ENCODE data around the gene TTLL12. TPM values are rescaled to one million over a fixed set of nuclear protein-coding genes. Genes with fewer than 3 reads are reported as not detected.

The TTLL12 gene
- total RNA-seq, 1 experiment from 2014 or later = 113 TPM

DNA sequence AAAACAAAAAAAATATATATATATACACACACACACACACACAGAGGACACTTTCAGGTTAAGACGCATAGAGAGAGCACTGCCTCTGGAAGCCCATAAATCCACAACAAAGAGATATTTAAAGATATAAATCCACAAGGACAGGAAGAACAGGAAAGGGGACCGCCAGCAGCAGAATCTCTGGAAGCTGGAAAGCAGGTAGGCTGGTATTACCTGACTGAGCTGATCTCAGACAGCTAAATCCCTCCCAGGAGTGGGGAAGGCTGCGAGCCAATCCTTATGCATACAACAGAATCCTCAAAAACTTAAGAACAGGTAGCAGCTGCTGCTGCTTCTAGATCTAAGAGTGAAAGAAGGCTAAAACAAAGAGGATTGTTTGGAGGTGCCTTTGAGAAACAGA, 42.0 kb downstream of the TTLL12 start:
- DNase-seq = peak in 1 of 2 experiments; percentile 69
- Histone ChIP-seq H3K79me2 (ENCODE audit: low read depth) (peaks cover 31% of the 10 kb centered on the region), H3K9me3 (ENCODE audit: insufficient read depth, low read depth) (no peaks in the 10 kb centered on the region), H3K27ac (no peak overlapping the region), H4K20me1 (ENCODE audit: insufficient read depth) (peaks cover 5% of the 10 kb centered on the region; the same call in 1 of the 2 replicates), H2AFZ (no peak overlapping the region; the same call in 1 of the 2 replicates), H3K27me3 (ENCODE audit: insufficient read depth, low read depth) (no peaks in the 10 kb centered on the region), H3K4me3 (no peak overlapping the region), H3K4me1 (replicated peaks; ENCODE audit: insufficient read depth) (peaks cover 19% of the 10 kb centered on the region), H3F3A (ENCODE audit: insufficient read depth, low read depth) (peaks cover 20% of the 10 kb centered on the region), H3K4me2 (no peak overlapping the region), H3K9me2 (ENCODE audit: insufficient read depth) (no peaks in the 10 kb centered on the region), H3K36me3 (ENCODE audit: low read depth) (peaks cover 12% of the 10 kb centered on the region)
- ChIA-PET CTCF (no interaction called here), POLR2A (ENCODE audit: unreplicated experiment) (no interaction called here)
- no peak for TF ChIP-seq EZH2 (IDR thresholded peaks at IDR 0.05; ENCODE audit: low read depth)
- no peak for TF ChIP-seq CTCF (conservative IDR thresholded peaks at IDR 0.05)
- BruUV-seq (replicated peaks) = no TSS peak
- intact Hi-C loops (cut with micrococcal nuclease; ENCODE audit: unreplicated experiment) = no loop called here

- Histone ChIP-seq H3K27ac (peak within 1 kb of the TSS; percentile 35), H3F3A (ENCODE audit: insufficient read depth, low read depth) (peaks cover 17% of the 10 kb centered on the region), H3K9me3 (ENCODE audit: insufficient read depth, low read depth) (no peaks in the 10 kb centered on the region), H3K4me1 (replicated peaks; ENCODE audit: insufficient read depth) (peaks cover 19% of the 10 kb centered on the region), H3K9me2 (ENCODE audit: insufficient read depth) (no peaks in the 10 kb centered on the region), H4K20me1 (ENCODE audit: insufficient read depth) (peaks cover 9% of the 10 kb centered on the region; the same call in 1 of the 2 replicates), H3K4me3 (peak within 1 kb of the TSS; percentile 82), H3K4me2 (peak within 1 kb of the TSS; percentile 80), H3K27me3 (ENCODE audit: insufficient read depth, low read depth) (no peaks in the 10 kb centered on the region), H3K79me2 (ENCODE audit: low read depth) (peaks cover 43% of the 10 kb centered on the region), H2AFZ (peak within 1 kb of the TSS; percentile 93), H3K36me3 (ENCODE audit: low read depth) (peaks cover 25% of the 10 kb centered on the region)
- intact Hi-C loops (cut with micrococcal nuclease; ENCODE audit: unreplicated experiment) = no loop called here
- ChIA-PET CTCF (no interaction called here), POLR2A (ENCODE audit: unreplicated experiment) (no interaction called here)
- BruUV-seq (replicated peaks) = TSS peak; percentile 28
- DNase-seq = peak; percentile 67 to 78
- TF ChIP-seq EZH2 (IDR thresholded peaks at IDR 0.05; ENCODE audit: low read depth) (no peak), CTCF (conservative IDR thresholded peaks at IDR 0.05) (no peak)
Measured at GRCh38 chr22:43142880-43143562, 43.9 kb downstream of the TTLL12 start, which contains the start of gene MCAT. Gene MCAT (minus strand): TSS chr22:43143398. CDS start chr22:43143348, 50 bp downstream.

- Histone ChIP-seq H3K4me3 (no peak overlapping the region), H4K20me1 (ENCODE audit: insufficient read depth) (peaks cover 28% of the 10 kb centered on the region), H3F3A (ENCODE audit: insufficient read depth, low read depth) (peaks cover 19% of the 10 kb centered on the region; the same call in 1 of the 2 replicates), H3K27me3 (ENCODE audit: insufficient read depth, low read depth) (no peaks in the 10 kb centered on the region), H3K9me2 (ENCODE audit: insufficient read depth) (no peaks in the 10 kb centered on the region), H3K4me2 (no peak overlapping the region), H3K9me3 (ENCODE audit: insufficient read depth, low read depth) (no peaks in the 10 kb centered on the region), H3K36me3 (ENCODE audit: low read depth) (peaks cover 46% of the 10 kb centered on the region), H3K4me1 (replicated peaks; ENCODE audit: insufficient read depth) (peaks cover 7% of the 10 kb centered on the region), H2AFZ (no peak overlapping the region), H3K79me2 (ENCODE audit: low read depth) (peaks cover 34% of the 10 kb centered on the region), H3K27ac (no peak overlapping the region)
- BruUV-seq (replicated peaks) = no TSS peak
- intact Hi-C loops (cut with micrococcal nuclease; ENCODE audit: unreplicated experiment) = no loop called here
- ChIA-PET POLR2A (ENCODE audit: unreplicated experiment) (no interaction called here), CTCF (no interaction called here)
- no peak for DNase-seq
- TF ChIP-seq EZH2 (IDR thresholded peaks at IDR 0.05; ENCODE audit: low read depth) (no peak), CTCF (conservative IDR thresholded peaks at IDR 0.05) (no peak)
Measured at GRCh38 chr22:43136801-43137200, 50.1 kb downstream of the TTLL12 start.
